Hepatocyte (in vitro differentiated cells): Measurements from ENCODE around the gene WDR48. TPM values are rescaled to one million over a fixed set of nuclear protein-coding genes. Genes with fewer than 3 reads are reported as not detected.

Source experiments
- DNase-seq: peaks from one replicate; pipeline ENCODE4 v3.0.0-alpha.2; 2016; ENCODE audit warnings: low spot score
- H2AFZ ChIP-seq: fragments of 200-600 bp; sonication (generic); 2 replicates; pipeline ENCODE4 v1.6.0; 2016; ENCODE audit warnings: antibody characterized with exemption, mild to moderate bottlenecking
- H3K27ac ChIP-seq: fragments of 200-600 bp; sonication (generic); 2 replicates; pipeline ENCODE4 v1.5.1; 2016; ENCODE audit warnings: mild to moderate bottlenecking
- H3K27me3 ChIP-seq: fragments of 200-600 bp; sonication (generic); 2 replicates; pipeline ENCODE4 v1.6.1; 2016
- H3K36me3 ChIP-seq: fragments of 200-600 bp; sonication (generic); replicated peaks from 2 replicates; pipeline ENCODE4 v1.5.1; 2016; ENCODE audit warnings: low read depth; ENCODE audit not compliant: insufficient read depth
- H3K4me1 ChIP-seq: fragments of 200-600 bp; sonication (generic); 2 replicates; pipeline ENCODE4 v1.5.1; 2016; ENCODE audit warnings: mild to moderate bottlenecking, moderate library complexity; ENCODE audit not compliant: insufficient read depth
- H3K4me2 ChIP-seq: fragments of 200-600 bp; sonication (generic); 2 replicates; pipeline ENCODE4 v1.6.0; 2016
- H3K4me3 ChIP-seq: fragments of 200-600 bp; sonication (generic); 2 replicates; pipeline ENCODE4 v1.5.1; 2016; ENCODE audit warnings: mild to moderate bottlenecking
- H3K79me2 ChIP-seq: fragments of 200-600 bp; sonication (generic); 2 replicates; pipeline ENCODE4 v1.6.0; 2017; ENCODE audit warnings: mild to moderate bottlenecking
- H3K9me2 ChIP-seq: fragments of 200-600 bp; sonication (generic); replicated peaks from 2 replicates; pipeline ENCODE4 v1.6.0; 2017; ENCODE audit warnings: mild to moderate bottlenecking; ENCODE audit not compliant: insufficient read depth
- H3K9me3 ChIP-seq: fragments of 200-600 bp; sonication (generic); 2 replicates; pipeline ENCODE4 v1.5.1; 2016; ENCODE audit warnings: low read depth, mild to moderate bottlenecking
- H4K20me1 ChIP-seq: fragments of 200-600 bp; sonication (generic); 2 replicates; pipeline ENCODE4 v1.6.0; 2016; ENCODE audit warnings: mild to moderate bottlenecking; ENCODE audit not compliant: insufficient read depth, poor library complexity, severe bottlenecking
- EZH2 ChIP-seq: fragments of 200-600 bp; sonication (generic); IDR thresholded peaks from 2 replicates; pipeline ENCODE4 v1.6.1; 2016; ENCODE audit warnings: antibody characterized with exemption, mild to moderate bottlenecking, borderline replicate concordance
- EZH2phosphoT487 ChIP-seq: fragments of 200-600 bp; sonication (generic); IDR thresholded peaks from one replicate; pipeline ENCODE4 v1.6.1; 2018; ENCODE audit warnings: antibody characterized with exemption, mild to moderate bottlenecking, low read depth, moderate library complexity; ENCODE audit not compliant: unreplicated experiment, severe bottlenecking
- WGBS: methylation state at CpG from one replicate; pipeline ENCODE4 v1.1.6; 2016; ENCODE audit warnings: low lambda C conversion rate; ENCODE audit errors: missing lambda C conversion rate; 5-methylcytosine and 5-hydroxymethylcytosine counted together
- polyA plus RNA-seq: library from polyadenylated mRNA; unstranded; fragments of >200 nt; fragmentation: Nextera tagmentation; extraction: Ambion mirVana; gene quantifications from 2 replicates; pipeline ENCODE4 v1.2.1, GENCODE V29; 2016
- total RNA-seq: library from RNA; depleted of rRNA; stranded (reverse); fragments of >200 nt; gene quantifications from 2 replicates; pipeline ENCODE4 v1.2.3, GENCODE V29; 2014
- TF ChIP-seq, protein P1 (sequence below): fragments of 200-600 bp; sonication (generic); IDR thresholded peaks from 2 replicates; pipeline ENCODE4 v1.5.1; 2016; ENCODE audit warnings: antibody characterized with exemption, mild to moderate bottlenecking; ENCODE audit not compliant: poor library complexity

WDR48 gene
- total and polyA plus RNA-seq, 2 experiments from 2014 or later = 25.0 to 34.7 TPM

DNA sequence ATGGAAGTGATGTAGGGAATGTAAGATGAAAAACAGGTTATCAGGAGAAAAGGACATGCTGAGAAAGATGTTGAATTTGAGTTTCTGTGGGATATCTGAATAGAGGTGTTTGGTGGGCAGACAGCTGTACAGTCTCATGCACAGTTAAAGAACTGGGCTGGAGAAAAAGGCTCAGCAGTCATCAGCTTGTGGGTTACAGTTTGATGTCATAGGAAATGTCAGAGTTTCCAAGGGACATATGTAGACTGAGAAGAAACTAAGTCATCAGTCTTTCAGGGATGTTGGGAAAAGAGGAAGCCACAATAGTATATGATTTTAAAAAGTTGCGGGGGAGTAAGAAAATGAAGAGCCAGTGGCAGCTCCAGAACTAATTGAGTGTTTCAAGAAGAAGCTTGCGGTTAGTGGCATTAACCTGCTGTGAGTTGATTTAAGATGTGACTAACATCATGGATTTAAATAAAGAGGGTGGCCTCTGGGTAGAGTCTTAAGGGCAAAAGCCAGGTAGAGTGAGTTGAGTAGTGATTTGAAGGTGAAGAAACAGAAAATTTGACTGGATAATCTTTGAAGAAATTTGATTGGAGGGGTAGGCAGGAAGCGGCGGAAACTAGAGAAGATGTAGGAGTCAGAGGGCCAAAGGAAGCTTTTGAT lies 31.0 kb downstream of the WDR48 start:
- no peak for DNase-seq
- no peaks in the 10 kb centered on the region for H3K9me3 ChIP-seq
- H3K9me2 ChIP-seq = no peaks in the 10 kb centered on the region
- WGBS = 98% methylated on average over 4 of the region's 4 CpGs
- no peaks in the 10 kb centered on the region for H3K36me3 ChIP-seq
- no peaks in the 10 kb centered on the region for H4K20me1 ChIP-seq
- TF ChIP-seq, protein P1, sequence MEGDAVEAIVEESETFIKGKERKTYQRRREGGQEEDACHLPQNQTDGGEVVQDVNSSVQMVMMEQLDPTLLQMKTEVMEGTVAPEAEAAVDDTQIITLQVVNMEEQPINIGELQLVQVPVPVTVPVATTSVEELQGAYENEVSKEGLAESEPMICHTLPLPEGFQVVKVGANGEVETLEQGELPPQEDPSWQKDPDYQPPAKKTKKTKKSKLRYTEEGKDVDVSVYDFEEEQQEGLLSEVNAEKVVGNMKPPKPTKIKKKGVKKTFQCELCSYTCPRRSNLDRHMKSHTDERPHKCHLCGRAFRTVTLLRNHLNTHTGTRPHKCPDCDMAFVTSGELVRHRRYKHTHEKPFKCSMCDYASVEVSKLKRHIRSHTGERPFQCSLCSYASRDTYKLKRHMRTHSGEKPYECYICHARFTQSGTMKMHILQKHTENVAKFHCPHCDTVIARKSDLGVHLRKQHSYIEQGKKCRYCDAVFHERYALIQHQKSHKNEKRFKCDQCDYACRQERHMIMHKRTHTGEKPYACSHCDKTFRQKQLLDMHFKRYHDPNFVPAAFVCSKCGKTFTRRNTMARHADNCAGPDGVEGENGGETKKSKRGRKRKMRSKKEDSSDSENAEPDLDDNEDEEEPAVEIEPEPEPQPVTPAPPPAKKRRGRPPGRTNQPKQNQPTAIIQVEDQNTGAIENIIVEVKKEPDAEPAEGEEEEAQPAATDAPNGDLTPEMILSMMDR = no peak
- TF ChIP-seq EZH2 (no peak), EZH2phosphoT487 (no peak)
- H3K4me1 ChIP-seq = no peaks in the 10 kb centered on the region
- H3K4me2 ChIP-seq = no peak overlapping the region
- no peaks in the 10 kb centered on the region for H3K27me3 ChIP-seq
- no peak overlapping the region for H3K27ac ChIP-seq
- H3K79me2 ChIP-seq = no peaks in the 10 kb centered on the region
- H2AFZ ChIP-seq = no peak overlapping the region
- H3K4me3 ChIP-seq = no peak overlapping the region

DNA sequence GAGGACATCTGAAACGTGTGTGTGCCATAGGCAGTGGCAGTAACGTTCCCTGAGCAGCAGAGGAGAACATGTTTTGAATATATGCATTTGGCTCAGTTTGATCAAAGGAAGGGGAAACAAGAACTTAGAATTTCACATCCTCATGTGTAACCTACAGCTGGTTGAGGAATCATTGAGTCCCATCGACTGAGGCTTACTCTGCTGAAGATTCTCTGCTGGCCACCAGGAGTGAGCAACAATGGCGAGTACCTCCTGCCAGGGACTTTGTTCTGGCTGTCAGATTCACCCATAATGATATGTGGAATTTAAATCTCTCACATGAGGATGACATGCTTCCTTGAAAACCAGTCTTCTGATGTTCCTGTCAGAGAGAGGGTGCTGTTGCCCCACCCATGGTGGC lies 34.3 kb downstream of the WDR48 start:
- Histone ChIP-seq H3K4me3 (no peak overlapping the region), H4K20me1 (no peaks in the 10 kb centered on the region), H2AFZ (no peak overlapping the region), H3K27me3 (no peaks in the 10 kb centered on the region), H3K36me3 (no peaks in the 10 kb centered on the region), H3K79me2 (no peaks in the 10 kb centered on the region), H3K9me3 (no peaks in the 10 kb centered on the region), H3K4me2 (no peak overlapping the region), H3K27ac (no peak overlapping the region), H3K4me1 (no peaks in the 10 kb centered on the region), H3K9me2 (no peaks in the 10 kb centered on the region)
- WGBS = 96% methylated on average over 4 of the region's 4 CpGs
- DNase-seq = no peak
- TF ChIP-seq, protein P1 = no peak
- TF ChIP-seq EZH2 = no peak
- TF ChIP-seq EZH2phosphoT487 = no peak

DNA sequence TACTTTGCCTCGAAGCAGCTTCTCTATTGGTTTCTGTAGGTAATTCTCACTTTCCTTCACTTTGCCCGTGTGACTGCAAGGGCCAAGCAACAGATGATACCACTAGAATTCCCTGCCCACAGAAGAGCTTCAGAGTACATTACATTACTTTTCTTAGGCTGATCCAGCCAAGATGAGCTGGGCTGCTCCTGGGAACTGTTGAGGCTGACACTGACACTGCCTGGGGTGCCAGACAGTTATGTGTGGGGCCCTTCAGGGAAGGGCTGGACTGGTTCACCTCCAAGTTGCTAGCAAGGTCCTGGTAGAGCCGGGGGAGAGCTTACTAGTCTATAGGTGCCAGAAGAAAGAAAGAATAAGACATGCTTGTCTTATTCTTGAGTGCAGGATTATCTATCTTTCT lies 36.6 kb downstream of the WDR48 start:
- Histone ChIP-seq H3K36me3 (no peaks in the 10 kb centered on the region), H3K79me2 (no peaks in the 10 kb centered on the region), H3K4me3 (no peak overlapping the region), H2AFZ (no peak overlapping the region), H3K27ac (no peak overlapping the region), H3K4me1 (no peaks in the 10 kb centered on the region), H3K27me3 (no peaks in the 10 kb centered on the region), H3K9me3 (no peaks in the 10 kb centered on the region), H3K4me2 (no peak overlapping the region), H4K20me1 (no peaks in the 10 kb centered on the region), H3K9me2 (no peaks in the 10 kb centered on the region)
- WGBS = 83% methylated on average over 3 of the region's 3 CpGs
- no peak for TF ChIP-seq EZH2phosphoT487
- TF ChIP-seq EZH2 = no peak
- no peak for DNase-seq

DNA sequence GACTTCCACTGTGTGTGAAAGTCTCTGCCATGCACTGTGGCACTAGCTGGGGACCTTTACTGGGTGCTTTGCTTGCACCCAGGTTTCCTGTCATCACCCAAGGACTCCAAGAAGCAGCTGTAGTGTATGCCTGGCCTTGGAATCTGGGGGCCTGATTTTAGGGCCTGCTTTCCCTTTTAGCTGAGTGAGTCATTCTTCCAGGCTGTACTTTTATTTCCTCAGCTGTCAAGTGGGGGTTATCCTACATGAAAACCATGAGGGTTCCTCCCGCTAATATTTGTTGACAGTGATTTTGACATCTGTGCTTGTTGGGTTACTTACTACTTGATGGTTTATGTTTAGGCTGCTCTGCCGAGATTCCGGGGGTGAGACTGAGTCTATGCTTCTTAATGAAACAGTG lies 37.1 kb downstream of the WDR48 start:
- H3K27me3 ChIP-seq = no peaks in the 10 kb centered on the region
- H3K9me3 ChIP-seq = no peaks in the 10 kb centered on the region
- no peak overlapping the region for H3K4me3 ChIP-seq
- no peaks in the 10 kb centered on the region for H3K9me2 ChIP-seq
- H3K36me3 ChIP-seq = no peaks in the 10 kb centered on the region
- TF ChIP-seq, protein P1 = no peak
- TF ChIP-seq EZH2 = no peak
- TF ChIP-seq EZH2phosphoT487 = no peak
- WGBS = 86% methylated on average over 3 of the region's 3 CpGs
- no peak overlapping the region for H3K27ac ChIP-seq
- no peak overlapping the region for H2AFZ ChIP-seq
- DNase-seq = no peak
- no peaks in the 10 kb centered on the region for H3K79me2 ChIP-seq
- no peaks in the 10 kb centered on the region for H3K4me1 ChIP-seq
- H4K20me1 ChIP-seq = no peaks in the 10 kb centered on the region
- no peak overlapping the region for H3K4me2 ChIP-seq
